Inflammatory macrophage (primary cell): ENCODE results near the gene CSAG1.
"Not testable (repeated sequence)": the region's sequence is repeated elsewhere in the genome, so short reads cannot be mapped to it uniquely, and the experiment has no call there.

Source experiments
- DNase-seq, 2 donors: peaks; one replicate each; pipeline ENCODE4 v3.0.0-alpha.2; 2020 to 2022

The CSAG1 gene

DNA sequence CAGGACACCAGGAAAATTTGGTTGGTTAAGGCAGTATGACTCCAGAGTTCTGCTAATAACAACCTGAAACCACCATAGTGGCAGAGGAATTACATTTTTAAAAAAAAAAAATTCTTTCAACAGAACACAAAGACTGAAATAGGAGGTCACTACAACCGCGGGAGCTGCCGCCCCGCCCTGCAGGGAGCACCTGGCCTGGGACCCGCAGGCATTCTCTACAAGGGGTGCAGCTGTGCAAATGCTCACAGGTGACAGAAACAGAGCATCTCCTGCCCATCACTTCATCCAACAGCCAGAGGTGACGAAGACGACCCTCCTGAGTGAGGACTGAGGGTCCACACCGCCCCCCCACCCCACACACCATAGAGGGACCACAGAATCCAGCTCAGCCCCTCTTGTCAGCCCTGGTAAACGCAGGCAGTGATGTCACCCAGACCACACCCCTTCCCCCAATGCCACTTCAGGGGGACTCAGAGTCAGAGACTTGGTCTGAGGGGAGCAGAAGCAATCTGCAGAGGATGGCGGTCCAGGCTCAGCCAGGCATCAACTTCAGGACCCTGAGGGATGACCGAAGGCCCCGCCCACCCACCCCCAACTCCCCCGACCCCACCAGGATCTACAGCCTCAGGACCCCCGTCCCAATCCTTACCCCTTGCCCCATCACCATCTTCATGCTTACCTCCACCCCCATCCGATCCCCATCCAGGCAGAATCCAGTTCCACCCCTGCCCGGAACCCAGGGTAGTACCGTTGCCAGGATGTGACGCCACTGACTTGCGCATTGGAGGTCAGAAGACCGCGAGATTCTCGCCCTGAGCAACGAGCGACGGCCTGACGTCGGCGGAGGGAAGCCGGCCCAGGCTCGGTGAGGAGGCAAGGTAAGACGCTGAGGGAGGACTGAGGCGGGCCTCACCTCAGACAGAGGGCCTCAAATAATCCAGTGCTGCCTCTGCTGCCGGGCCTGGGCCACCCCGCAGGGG, 35.3 kb downstream of the CSAG1 start, which contains the start of gene MAGEA3:
MAGEA3 (plus strand) TSS at position 843 of the 980 bp plus-strand sequence. CDS start 2,039 bp downstream, outside the sequence.
- DNase-seq: not testable (repeated sequence)

- not testable (repeated sequence) for DNase-seq
These were observed 52.5 kb downstream of the CSAG1 start for GRCh38 chrX:152681012-152681411.
